GM12878 (cell line): ENCODE data around the gene CDK7. TPM values are rescaled to one million over a fixed set of nuclear protein-coding genes. Genes with fewer than 3 reads are reported as not detected.

Source experiments
- ATAC-seq: fragments of 200-7000 bp; cut with Tn5 transposase; 3 replicates; pipeline ENCODE4 v1.9.1; 2020; ENCODE audit warnings: mild to moderate bottlenecking, moderate library complexity
- BruUV-seq: library from RNA; stranded (reverse); fragments of 400-500 nt; replicated peaks from 2 replicates; lab custom pipeline; 2021; lab: Mats Ljungman, UMichigan
- CTCF ChIA-PET: fragments of 300-600 bp; sonication (Branson Sonifier 250); formaldehyde crosslinking; extraction: SDS; loops from one replicate; lab custom pipeline; 2021; ENCODE audit warnings: inconsistent platforms; lab: Yijun Ruan, JAX
- POLR2A ChIA-PET: fragments of 350-600 bp; formaldehyde crosslinking; extraction: SDS; loops from one replicate; lab custom pipeline; 2021; ENCODE audit warnings: inconsistent platforms; lab: Charles Lee
- RAD21 ChIA-PET: fragments of 300-600 bp; sonication (Branson Sonifier 250); formaldehyde crosslinking; loops from one replicate; lab custom pipeline; 2023; ENCODE audit warnings: antibody characterized with exemption; ENCODE audit not compliant: unreplicated experiment; lab: Charles Lee
- SMC1A ChIA-PET: fragments of 300-600 bp; sonication (Branson Sonifier 250); formaldehyde crosslinking; loops from one replicate; lab custom pipeline; 2023; ENCODE audit not compliant: unreplicated experiment, uncharacterized antibody; lab: Charles Lee
- DNase-seq: peaks from one replicate; pipeline ENCODE4 v3.0.0-alpha.2; 2011; ENCODE audit warnings: low read depth, low spot score
- FAIRE-seq: peaks from 3 replicates; lab custom pipeline; 2011; peaks lifted over from hg19 to GRCh38; lab: Jason Lieb, UNC
- H2AFZ ChIP-seq: 2 replicates; pipeline ENCODE4 v1.6.0; 2011; ENCODE audit warnings: low read depth, low read length, control low read depth; ENCODE audit not compliant: control insufficient read depth
- H3K27ac ChIP-seq: 2 replicates; pipeline ENCODE4 v1.5.1; 2011; ENCODE audit warnings: control low read depth; ENCODE audit not compliant: control insufficient read depth, insufficient read depth
- H3K27me3 ChIP-seq, 2 experiments: replicated peaks in 1 of 2; 2 replicates each; pipeline versions ENCODE4 v1.6.0 to v1.6.1; 2011; ENCODE audit warnings: low read length in 1 of 2; ENCODE audit not compliant: control insufficient read depth in 2 of 2, insufficient read depth in 2 of 2
- H3K36me3 ChIP-seq, 2 experiments: 2 replicates each; pipeline ENCODE4 v1.5.1; 2011; ENCODE audit warnings: low read length in 1 of 2; ENCODE audit not compliant: control insufficient read depth in 2 of 2, insufficient read depth in 2 of 2
- H3K4me1 ChIP-seq: 2 replicates; pipeline ENCODE4 v1.6.1; 2011; ENCODE audit warnings: mild to moderate bottlenecking, low read length, moderate library complexity, mixed read lengths; ENCODE audit not compliant: control insufficient read depth, insufficient read depth
- H3K4me2 ChIP-seq: 2 replicates; pipeline ENCODE4 v1.6.0; 2011; ENCODE audit warnings: control low read depth; ENCODE audit not compliant: control insufficient read depth, insufficient read depth
- H3K4me3 ChIP-seq: fragments of 200-600 bp; sonication (generic); 2 replicates; pipeline ENCODE4 v1.5.1; 2016
- H3K79me2 ChIP-seq: 2 replicates; pipeline ENCODE4 v1.6.0; 2011; ENCODE audit warnings: low read length; ENCODE audit not compliant: control insufficient read depth, insufficient read depth
- H3K9ac ChIP-seq: 2 replicates; pipeline ENCODE4 v1.8.0; 2011; ENCODE audit warnings: low read length, control low read depth, mixed read lengths; ENCODE audit not compliant: control insufficient read depth, insufficient read depth
- H3K9me3 ChIP-seq: replicated peaks from 3 replicates; pipeline ENCODE4 v1.5.1; 2011; ENCODE audit warnings: mild to moderate bottlenecking, low read length; ENCODE audit not compliant: control insufficient read depth, insufficient read depth
- H4K20me1 ChIP-seq: 2 replicates; pipeline ENCODE4 v1.6.0; 2011; ENCODE audit not compliant: control insufficient read depth, insufficient read depth
- ATF7 ChIP-seq: fragments of 450-650 bp; IDR thresholded peaks from 2 replicates; pipeline ENCODE4 v1.6.1; 2016; ENCODE audit warnings: low read depth, mild to moderate bottlenecking
- MYC ChIP-seq: IDR thresholded peaks from 2 replicates; pipeline ENCODE4 v1.6.1; 2011; ENCODE audit warnings: mild to moderate bottlenecking, low read length, moderate library complexity, inconsistent platforms; ENCODE audit not compliant: insufficient read depth, insufficient replicate concordance, insufficient read length, severe bottlenecking
- TCF7 ChIP-seq: IDR thresholded peaks from 2 replicates; pipeline ENCODE4 v1.6.1; 2014; ENCODE audit warnings: antibody characterized with exemption, borderline replicate concordance
- WRNIP1 ChIP-seq: IDR thresholded peaks from 2 replicates; pipeline ENCODE4 v1.6.1; 2011; ENCODE audit warnings: low read depth, low read length, improper control_type of control experiment, borderline replicate concordance
- YBX1 ChIP-seq: fragments of 450-650 bp; IDR thresholded peaks from 2 replicates; pipeline ENCODE4 v1.6.1; 2016; ENCODE audit warnings: antibody characterized with exemption
- WGBS: methylation state at CpG from one replicate; pipeline ENCODE4 v1.1.6; 2016; ENCODE audit warnings: low lambda C conversion rate; ENCODE audit not compliant: insufficient replicate concordance, insufficient coverage; ENCODE audit errors: missing lambda C conversion rate; 5-methylcytosine and 5-hydroxymethylcytosine counted together
- in situ Hi-C: fragments of 300-500 bp; cut with MboI; formaldehyde crosslinking; loops from 9 replicates; pipeline ENCODE4 v1.14.3; 2018; ENCODE audit warnings: mixed read lengths
- intact Hi-C: fragments of 100-400 bp; cut with micrococcal nuclease; formaldehyde crosslinking; loops from one replicate; pipeline ENCODE4 v1.14.2; 2022; ENCODE audit not compliant: unreplicated experiment
- polyA plus RNA-seq, 11 experiments: library from polyadenylated mRNA; depleted of rRNA in 4 of 11; unstranded in 6 of 11; stranded (reverse) in 5 of 11; fragments of >200 nt; fragmentation: Nextera tagmentation in 4 of 11; fragmentation: Illumina TruSeq in 1 of 11; extraction: Ambion mirVana in 4 of 11; extraction: Trizol in 1 of 11; gene quantifications; 1 replicate in 1 of 11; 2 replicates in 10 of 11; pipeline versions ENCODE4 v1.2.1 to v1.2.3, GENCODE V29; 2011 to 2016; ENCODE audit warnings: inconsistent platforms in 2 of 11, missing spikeins in 2 of 11, low read depth in 1 of 11
- total RNA-seq, 4 experiments: library from RNA; depleted of rRNA in 3 of 4; stranded (reverse); fragments of >200 nt in 3 of 4; fragmentation: Illumina TruSeq in 1 of 4; extraction: Trizol in 1 of 4; gene quantifications; 2 replicates each; pipeline versions ENCODE4 v1.2.1 to v1.2.3, GENCODE V29; 2013 to 2021
- TF ChIP-seq, protein P1 (sequence below): fragments of 450-650 bp; IDR thresholded peaks from 2 replicates; pipeline ENCODE4 v1.6.1; 2017; ENCODE audit warnings: mild to moderate bottlenecking, moderate library complexity
- TF ChIP-seq, protein P2 (sequence below): IDR thresholded peaks from 2 replicates; pipeline ENCODE4 v1.6.1; 2012; ENCODE audit warnings: low read length, inconsistent platforms
- TF ChIP-seq, protein P3 (sequence below): fragments of 450-650 bp; conservative IDR thresholded peaks from 2 replicates; pipeline ENCODE4 v1.6.1; 2017; ENCODE audit warnings: mild to moderate bottlenecking, moderate library complexity

The CDK7 gene
- total and polyA plus RNA-seq, 10 of the 15 experiments (the other 5 are each of a cell fraction or from before 2014, with no cell fraction given), result 26.0 to 93.9 (median 43.0) TPM

DNA sequence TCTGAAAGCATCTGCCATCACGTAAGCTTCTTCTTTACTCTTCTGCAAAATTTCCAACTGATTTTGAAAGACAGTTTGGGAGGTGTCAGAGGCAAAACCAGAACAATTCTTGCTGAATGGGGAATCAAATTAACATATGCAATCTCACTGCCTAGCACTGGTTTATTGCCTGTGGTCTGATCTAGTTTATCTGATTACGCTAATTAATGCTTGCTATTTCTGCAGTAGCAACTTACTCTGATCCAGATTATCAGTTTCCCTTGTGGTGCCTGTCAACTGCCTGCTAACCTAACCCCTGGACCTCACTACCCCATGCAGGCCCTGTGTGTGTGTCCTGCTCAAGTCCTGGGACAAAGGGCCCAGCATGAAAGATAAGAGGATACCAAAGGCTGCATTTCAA, 57.6 kb downstream of the CDK7 start (continued):
- TF ChIP-seq, protein P1, sequence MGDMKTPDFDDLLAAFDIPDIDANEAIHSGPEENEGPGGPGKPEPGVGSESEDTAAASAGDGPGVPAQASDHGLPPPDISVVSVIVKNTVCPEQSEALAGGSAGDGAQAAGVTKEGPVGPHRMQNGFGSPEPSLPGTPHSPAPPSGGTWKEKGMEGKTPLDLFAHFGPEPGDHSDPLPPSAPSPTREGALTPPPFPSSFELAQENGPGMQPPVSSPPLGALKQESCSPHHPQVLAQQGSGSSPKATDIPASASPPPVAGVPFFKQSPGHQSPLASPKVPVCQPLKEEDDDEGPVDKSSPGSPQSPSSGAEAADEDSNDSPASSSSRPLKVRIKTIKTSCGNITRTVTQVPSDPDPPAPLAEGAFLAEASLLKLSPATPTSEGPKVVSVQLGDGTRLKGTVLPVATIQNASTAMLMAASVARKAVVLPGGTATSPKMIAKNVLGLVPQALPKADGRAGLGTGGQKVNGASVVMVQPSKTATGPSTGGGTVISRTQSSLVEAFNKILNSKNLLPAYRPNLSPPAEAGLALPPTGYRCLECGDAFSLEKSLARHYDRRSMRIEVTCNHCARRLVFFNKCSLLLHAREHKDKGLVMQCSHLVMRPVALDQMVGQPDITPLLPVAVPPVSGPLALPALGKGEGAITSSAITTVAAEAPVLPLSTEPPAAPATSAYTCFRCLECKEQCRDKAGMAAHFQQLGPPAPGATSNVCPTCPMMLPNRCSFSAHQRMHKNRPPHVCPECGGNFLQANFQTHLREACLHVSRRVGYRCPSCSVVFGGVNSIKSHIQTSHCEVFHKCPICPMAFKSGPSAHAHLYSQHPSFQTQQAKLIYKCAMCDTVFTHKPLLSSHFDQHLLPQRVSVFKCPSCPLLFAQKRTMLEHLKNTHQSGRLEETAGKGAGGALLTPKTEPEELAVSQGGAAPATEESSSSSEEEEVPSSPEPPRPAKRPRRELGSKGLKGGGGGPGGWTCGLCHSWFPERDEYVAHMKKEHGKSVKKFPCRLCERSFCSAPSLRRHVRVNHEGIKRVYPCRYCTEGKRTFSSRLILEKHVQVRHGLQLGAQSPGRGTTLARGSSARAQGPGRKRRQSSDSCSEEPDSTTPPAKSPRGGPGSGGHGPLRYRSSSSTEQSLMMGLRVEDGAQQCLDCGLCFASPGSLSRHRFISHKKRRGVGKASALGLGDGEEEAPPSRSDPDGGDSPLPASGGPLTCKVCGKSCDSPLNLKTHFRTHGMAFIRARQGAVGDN, result no peak
- TF ChIP-seq ATF7 (no peak), MYC (no peak)
- TF ChIP-seq, protein P2, sequence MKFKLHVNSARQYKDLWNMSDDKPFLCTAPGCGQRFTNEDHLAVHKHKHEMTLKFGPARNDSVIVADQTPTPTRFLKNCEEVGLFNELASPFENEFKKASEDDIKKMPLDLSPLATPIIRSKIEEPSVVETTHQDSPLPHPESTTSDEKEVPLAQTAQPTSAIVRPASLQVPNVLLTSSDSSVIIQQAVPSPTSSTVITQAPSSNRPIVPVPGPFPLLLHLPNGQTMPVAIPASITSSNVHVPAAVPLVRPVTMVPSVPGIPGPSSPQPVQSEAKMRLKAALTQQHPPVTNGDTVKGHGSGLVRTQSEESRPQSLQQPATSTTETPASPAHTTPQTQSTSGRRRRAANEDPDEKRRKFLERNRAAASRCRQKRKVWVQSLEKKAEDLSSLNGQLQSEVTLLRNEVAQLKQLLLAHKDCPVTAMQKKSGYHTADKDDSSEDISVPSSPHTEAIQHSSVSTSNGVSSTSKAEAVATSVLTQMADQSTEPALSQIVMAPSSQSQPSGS, result no peak

DNA sequence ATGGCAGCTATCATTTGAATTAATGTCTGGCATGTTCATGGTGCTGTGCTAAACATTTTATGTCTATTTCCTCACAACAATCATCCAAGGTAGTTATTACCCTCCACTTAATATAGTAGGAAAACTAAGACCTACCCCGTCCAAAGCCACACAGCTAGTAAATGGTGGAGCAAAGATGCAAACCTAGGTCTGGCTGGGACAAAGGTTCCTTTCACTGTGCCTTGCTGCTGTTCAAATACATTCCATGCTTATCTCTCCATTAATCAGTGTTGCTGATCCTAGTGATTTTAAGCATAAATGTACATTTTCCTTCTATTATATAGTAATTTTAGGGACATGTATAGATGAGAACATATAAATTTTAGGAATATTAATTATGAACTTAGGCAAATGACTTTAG, 59.2 kb downstream of the CDK7 start:
- in situ Hi-C loops (no loop called here), intact Hi-C loops (no loop called here)
- Histone ChIP-seq H3K79me2 (no peaks in the 10 kb centered on the region), H3K4me1 (no peaks in the 10 kb centered on the region), H3K4me2 (no peak overlapping the region), H3K36me3 (peaks cover 0 to 3% of the 10 kb centered on the region in 2 experiments; a peak in 1 of 4 replicates), H2AFZ (no peak overlapping the region), H4K20me1 (no peaks in the 10 kb centered on the region), H3K27ac (no peak overlapping the region), H3K4me3 (no peak overlapping the region), H3K9me3 (no peaks in the 10 kb centered on the region), H3K27me3 (no peaks in the 10 kb centered on the region), H3K9ac (no peak overlapping the region)
- POLR2A ChIA-PET, result no interaction called here
- DNase-seq (no peak), FAIRE-seq (no peak), ATAC-seq (no peak)
- WGBS, result 100% methylated on average over 1 of the region's 1 CpG
- BruUV-seq, result no TSS peak
- RAD21 ChIA-PET, result no interaction called here
- SMC1A ChIA-PET, result no interaction called here
- CTCF ChIA-PET, result interaction anchor here (1.0 kb wide), 1 partner anchor 13 kb away, joined by 3 read pairs; no protein-coding TSS in a partner anchor
- TF ChIP-seq, protein P3, sequence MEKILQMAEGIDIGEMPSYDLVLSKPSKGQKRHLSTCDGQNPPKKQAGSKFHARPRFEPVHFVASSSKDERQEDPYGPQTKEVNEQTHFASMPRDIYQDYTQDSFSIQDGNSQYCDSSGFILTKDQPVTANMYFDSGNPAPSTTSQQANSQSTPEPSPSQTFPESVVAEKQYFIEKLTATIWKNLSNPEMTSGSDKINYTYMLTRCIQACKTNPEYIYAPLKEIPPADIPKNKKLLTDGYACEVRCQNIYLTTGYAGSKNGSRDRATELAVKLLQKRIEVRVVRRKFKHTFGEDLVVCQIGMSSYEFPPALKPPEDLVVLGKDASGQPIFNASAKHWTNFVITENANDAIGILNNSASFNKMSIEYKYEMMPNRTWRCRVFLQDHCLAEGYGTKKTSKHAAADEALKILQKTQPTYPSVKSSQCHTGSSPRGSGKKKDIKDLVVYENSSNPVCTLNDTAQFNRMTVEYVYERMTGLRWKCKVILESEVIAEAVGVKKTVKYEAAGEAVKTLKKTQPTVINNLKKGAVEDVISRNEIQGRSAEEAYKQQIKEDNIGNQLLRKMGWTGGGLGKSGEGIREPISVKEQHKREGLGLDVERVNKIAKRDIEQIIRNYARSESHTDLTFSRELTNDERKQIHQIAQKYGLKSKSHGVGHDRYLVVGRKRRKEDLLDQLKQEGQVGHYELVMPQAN, result no peak
- TF ChIP-seq YBX1 (no peak), WRNIP1 (no peak), TCF7 (no peak)
